ENCODE data around the gene SCG5. TPM values are rescaled to one million over a fixed set of nuclear protein-coding genes. Genes with fewer than 3 reads are reported as not detected.

The SCG5 gene
- total RNA-seq, 1 experiment from 2014 or later = 23.9 TPM

- Mint-ChIP-seq H3K4me3 (no peak overlapping the region), H3K4me1 (peaks cover 14 to 17% of the 10 kb centered on the region in 2 experiments), H3K27ac (no peak overlapping the region), H3K27me3 (ENCODE audit: low read depth) (no peaks in the 10 kb centered on the region; the same call in none of the 2 replicates), H3K9me3 (no peaks in the 10 kb centered on the region), H3K36me3 (ENCODE audit: insufficient read depth in 1 of 3, low read depth in 3 of 3) (no peaks in the 10 kb centered on the region; a peak in 1 of 7 replicates)
- Histone ChIP-seq H3K4me2 (ENCODE audit: insufficient read depth, insufficient read length, low read length) (no peak overlapping the region), H3K9ac (ENCODE audit: extremely low read depth, insufficient read length, low read length) (no peak overlapping the region), H4K91ac (ENCODE audit: insufficient read length, low read depth, low read length) (no peak overlapping the region), H4K5ac (ENCODE audit: insufficient read length, low read depth, low read length) (no peak overlapping the region), H4K20me1 (ENCODE audit: control insufficient read depth, insufficient read depth, insufficient read length) (no peaks in the 10 kb centered on the region), H3K79me2 (ENCODE audit: insufficient read depth, low read length) (no peaks in the 10 kb centered on the region), H3T11ph (ENCODE audit: low read length) (no peak overlapping the region), H3K27me3 (ENCODE audit: insufficient read depth, low read length) (no peaks in the 10 kb centered on the region), H3K79me1 (ENCODE audit: insufficient read depth, low read depth, low read length, poor library complexity, severe bottlenecking) (no peaks in the 10 kb centered on the region), H2BK12ac (ENCODE audit: insufficient read length, low read depth, low read length) (no peak overlapping the region), H2AFZ (ENCODE audit: low read length) (no peak overlapping the region), H3K23ac (ENCODE audit: insufficient read length, low read depth, low read length) (no peak overlapping the region), H2AK5ac (ENCODE audit: insufficient read length, low read length) (no peak overlapping the region), H3K56ac (ENCODE audit: insufficient read length, low read depth, low read length) (no peak overlapping the region), H3K14ac (ENCODE audit: insufficient read depth, low read length) (no peak overlapping the region), H3K23me2 (ENCODE audit: insufficient read length, low read depth, low read length, poor library complexity, severe bottlenecking) (no peaks in the 10 kb centered on the region), H2BK5ac (ENCODE audit: insufficient read length, low read length) (no peak overlapping the region), H2BK120ac (ENCODE audit: low read depth, low read length, poor library complexity, severe bottlenecking) (no peak overlapping the region), H3K9me3 (ENCODE audit: control insufficient read depth, low read depth, low read length) (no peaks in the 10 kb centered on the region), H3K27ac (ENCODE audit: insufficient read length, low read depth, low read length) (no peak overlapping the region), H3K4me1 (ENCODE audit: insufficient read depth, low read length) (no peaks in the 10 kb centered on the region), H2BK20ac (ENCODE audit: low read depth, low read length, poor library complexity, severe bottlenecking) (no peak overlapping the region), H3K18ac (ENCODE audit: insufficient read length, low read depth, low read length) (no peak overlapping the region), H3K4ac (ENCODE audit: low read depth, low read length) (no peak overlapping the region), H2BK15ac (ENCODE audit: low read depth, low read length) (no peak overlapping the region), H4K8ac (replicated peaks; ENCODE audit: insufficient read length, low read depth, low read length) (no peak overlapping the region)
- DNase-seq = no peak
- no peak for TF ChIP-seq CTCF (conservative IDR thresholded peaks at IDR 0.05)
- WGBS (ENCODE audit: extremely low coverage, insufficient read length, low lambda C conversion rate) = no CpG with 5 or more reads among the region's 2 CpGs
These were observed 34.7 kb downstream of the SCG5 start for GRCh38 chr15:32676169-32676568.

All from H9 (cell line).